Activated naive CD4-positive, alpha-beta T cell treated with anti-CD3 and anti-CD28 coated beads, Interleukin-2, amount 10 ng/mL, durations not matched to agents 7 days and 5 days (primary cell): ENCODE results near the gene SHISA9.
"Not testable (repeated sequence)": the region's sequence is repeated elsewhere in the genome, so short reads cannot be mapped to it uniquely, and the experiment has no call there.

Source experiments
- CTCF ChIA-PET: fragments of 350-600 bp; sonication (Branson Sonifier 250); formaldehyde crosslinking; loops from one replicate; lab custom pipeline; 2021; ENCODE audit warnings: antibody characterized with exemption; lab: Charles Lee
- DNase-seq: peaks from one replicate; pipeline ENCODE4 v3.0.0-alpha.2; 2020
- H3K27ac Mint-ChIP-seq: one replicate; pipeline ENCODE4 v1.8.0; 2021; ENCODE audit warnings: mild to moderate bottlenecking, moderate library complexity, mixed read lengths
- H3K27me3 Mint-ChIP-seq: one replicate; pipeline ENCODE4 v1.8.0; 2021; ENCODE audit warnings: mild to moderate bottlenecking, mixed read lengths
- H3K36me3 Mint-ChIP-seq: one replicate; pipeline ENCODE4 v1.8.0; 2021; ENCODE audit warnings: mixed read lengths
- H3K4me1 Mint-ChIP-seq: one replicate; pipeline ENCODE4 v1.8.0; 2021; ENCODE audit warnings: mixed read lengths
- H3K4me3 Mint-ChIP-seq: one replicate; pipeline ENCODE4 v1.8.0; 2021; ENCODE audit warnings: mild to moderate bottlenecking, moderate library complexity, mixed read lengths
- H3K9me3 Mint-ChIP-seq: one replicate; pipeline ENCODE4 v1.8.0; 2021; ENCODE audit warnings: mixed read lengths

The SHISA9 gene

GRCh38 chr16:12904329-12904671 lies 2.9 kb downstream of the SHISA9 start:
- Mint-ChIP-seq H3K4me3 (no peak overlapping the region), H3K9me3 (no peaks in the 10 kb centered on the region), H3K27ac (no peak overlapping the region), H3K4me1 (peaks cover 3% of the 10 kb centered on the region), H3K27me3 (peaks cover 93% of the 10 kb centered on the region), H3K36me3 (no peaks in the 10 kb centered on the region)
- DNase-seq: no peak
- CTCF ChIA-PET: interaction anchor here (0.8 kb wide), 1 partner anchor 10 kb away, joined by 3 read pairs; no protein-coding TSS in a partner anchor

- no peak overlapping the region for H3K27ac Mint-ChIP-seq
- no peaks in the 10 kb centered on the region for H3K9me3 Mint-ChIP-seq
- H3K4me3 Mint-ChIP-seq: no peak overlapping the region
- peaks cover 78% of the 10 kb centered on the region for H3K27me3 Mint-ChIP-seq
- no peaks in the 10 kb centered on the region for H3K36me3 Mint-ChIP-seq
- CTCF ChIA-PET: no interaction called here
- DNase-seq: no peak
- peaks cover 3% of the 10 kb centered on the region for H3K4me1 Mint-ChIP-seq
Observed at GRCh38 chr16:12906271-12906670, 4.9 kb downstream of the SHISA9 start.

- Mint-ChIP-seq H3K4me1 (peaks cover 3% of the 10 kb centered on the region), H3K27ac (no peak overlapping the region), H3K4me3 (no peak overlapping the region), H3K36me3 (no peaks in the 10 kb centered on the region), H3K27me3 (peaks cover 74% of the 10 kb centered on the region), H3K9me3 (no peaks in the 10 kb centered on the region)
- CTCF ChIA-PET: interaction anchor here (0.6 to 2.2 kb wide), 8 partner anchors 7 to 811 kb away, joined by 3 to 8 read pairs (median 4); no protein-coding TSS in a partner anchor
- no peak for DNase-seq
Observed at GRCh38 chr16:12906765-12907516, 5.5 kb downstream of the SHISA9 start.

- CTCF ChIA-PET: interaction anchor here (0.6 to 2.2 kb wide), 8 partner anchors 8 to 812 kb away, joined by 3 to 8 read pairs (median 4); no protein-coding TSS in a partner anchor
- no peaks in the 10 kb centered on the region for H3K9me3 Mint-ChIP-seq
Observed at GRCh38 chr16:12907670-12908233, 6.4 kb downstream of the SHISA9 start.

GRCh38 chr16:12917246-12917645 lies 15.8 kb downstream of the SHISA9 start:
- no peak overlapping the region for H3K4me3 Mint-ChIP-seq
- H3K36me3 Mint-ChIP-seq: no peaks in the 10 kb centered on the region
- H3K27me3 Mint-ChIP-seq: no peaks in the 10 kb centered on the region
- H3K9me3 Mint-ChIP-seq: no peaks in the 10 kb centered on the region
- no peaks in the 10 kb centered on the region for H3K4me1 Mint-ChIP-seq
- CTCF ChIA-PET: interaction anchor here (0.8 kb wide), 1 partner anchor 22 kb away, joined by 4 read pairs; no protein-coding TSS in a partner anchor
- H3K27ac Mint-ChIP-seq: no peak overlapping the region
- no peak for DNase-seq

More at GRCh38 chr16:12907670-12908233, 6.4 kb downstream of the SHISA9 start:
- Mint-ChIP-seq H3K27me3 (peaks cover 66% of the 10 kb centered on the region), H3K36me3 (no peaks in the 10 kb centered on the region), H3K27ac (no peak overlapping the region), H3K4me1 (no peaks in the 10 kb centered on the region), H3K4me3 (no peak overlapping the region)
- peak; percentile 25 for DNase-seq

GRCh38 chr16:12917653-12918052 lies 16.3 kb downstream of the SHISA9 start:
- no peaks in the 10 kb centered on the region for H3K4me1 Mint-ChIP-seq
- CTCF ChIA-PET: interaction anchor here (0.8 kb wide), 1 partner anchor 22 kb away, joined by 4 read pairs; no protein-coding TSS in a partner anchor
- no peaks in the 10 kb centered on the region for H3K27me3 Mint-ChIP-seq
- H3K4me3 Mint-ChIP-seq: no peak overlapping the region
- H3K9me3 Mint-ChIP-seq: no peaks in the 10 kb centered on the region
- no peak for DNase-seq
- no peak overlapping the region for H3K27ac Mint-ChIP-seq
- H3K36me3 Mint-ChIP-seq: no peaks in the 10 kb centered on the region

GRCh38 chr16:12920739-12921138 lies 19.3 kb downstream of the SHISA9 start:
- Mint-ChIP-seq H3K4me3 (no peak overlapping the region), H3K27me3 (no peaks in the 10 kb centered on the region), H3K27ac (no peak overlapping the region), H3K4me1 (no peaks in the 10 kb centered on the region), H3K36me3 (no peaks in the 10 kb centered on the region), H3K9me3 (no peaks in the 10 kb centered on the region)
- no peak for DNase-seq
- CTCF ChIA-PET: no interaction called here

- H3K4me3 Mint-ChIP-seq, H3K27ac Mint-ChIP-seq, H3K27me3 Mint-ChIP-seq, H3K4me1 Mint-ChIP-seq, DNase-seq, CTCF ChIA-PET, H3K36me3 Mint-ChIP-seq, H3K9me3 Mint-ChIP-seq: not testable (repeated sequence)
Observed at GRCh38 chr16:12923640-12924039, 22.2 kb downstream of the SHISA9 start.

GRCh38 chr16:12925026-12925800 lies 23.8 kb downstream of the SHISA9 start:
- Mint-ChIP-seq H3K27ac (no peak overlapping the region), H3K36me3 (no peaks in the 10 kb centered on the region), H3K9me3 (no peaks in the 10 kb centered on the region), H3K4me3 (no peak overlapping the region), H3K27me3 (no peaks in the 10 kb centered on the region), H3K4me1 (no peaks in the 10 kb centered on the region)
- CTCF ChIA-PET: no interaction called here
- no peak for DNase-seq

- Mint-ChIP-seq H3K4me3 (no peak overlapping the region), H3K27ac (no peak overlapping the region), H3K27me3 (no peaks in the 10 kb centered on the region), H3K9me3 (no peaks in the 10 kb centered on the region), H3K4me1 (no peaks in the 10 kb centered on the region), H3K36me3 (no peaks in the 10 kb centered on the region)
- CTCF ChIA-PET: no interaction called here
- no peak for DNase-seq
Observed at GRCh38 chr16:12927591-12927990, 26.2 kb downstream of the SHISA9 start.

- H3K36me3 Mint-ChIP-seq: no peaks in the 10 kb centered on the region
- CTCF ChIA-PET: no interaction called here
- H3K27me3 Mint-ChIP-seq: no peaks in the 10 kb centered on the region
- no peaks in the 10 kb centered on the region for H3K9me3 Mint-ChIP-seq
- no peaks in the 10 kb centered on the region for H3K4me1 Mint-ChIP-seq
- H3K27ac Mint-ChIP-seq: no peak overlapping the region
- H3K4me3 Mint-ChIP-seq: no peak overlapping the region
- DNase-seq: no peak
Observed at GRCh38 chr16:12930881-12931280, 29.5 kb downstream of the SHISA9 start.

GRCh38 chr16:12936391-12936790 lies 35.0 kb downstream of the SHISA9 start:
- no peaks in the 10 kb centered on the region for H3K36me3 Mint-ChIP-seq
- H3K4me1 Mint-ChIP-seq: no peaks in the 10 kb centered on the region
- H3K27ac Mint-ChIP-seq: no peak overlapping the region
- CTCF ChIA-PET: no interaction called here
- DNase-seq: no peak
- no peaks in the 10 kb centered on the region for H3K27me3 Mint-ChIP-seq
- no peak overlapping the region for H3K4me3 Mint-ChIP-seq
- H3K9me3 Mint-ChIP-seq: peaks cover 2% of the 10 kb centered on the region

- no peak for DNase-seq
- Mint-ChIP-seq H3K27me3 (no peaks in the 10 kb centered on the region), H3K27ac (no peak overlapping the region), H3K4me3 (no peak overlapping the region), H3K36me3 (no peaks in the 10 kb centered on the region), H3K9me3 (peaks cover 3% of the 10 kb centered on the region), H3K4me1 (no peaks in the 10 kb centered on the region)
- CTCF ChIA-PET: no interaction called here
Observed at GRCh38 chr16:12941896-12942295, 40.5 kb downstream of the SHISA9 start.

- H3K36me3 Mint-ChIP-seq: no peaks in the 10 kb centered on the region
- H3K27me3 Mint-ChIP-seq: no peaks in the 10 kb centered on the region
- DNase-seq: no peak
- no peaks in the 10 kb centered on the region for H3K4me1 Mint-ChIP-seq
- no peak overlapping the region for H3K27ac Mint-ChIP-seq
- CTCF ChIA-PET: no interaction called here
- peaks cover 3% of the 10 kb centered on the region for H3K9me3 Mint-ChIP-seq
- H3K4me3 Mint-ChIP-seq: no peak overlapping the region
Observed at GRCh38 chr16:12942861-12943260, 41.5 kb downstream of the SHISA9 start.
